ENCODE data around the gene ENHO. TPM values are rescaled to one million over a fixed set of nuclear protein-coding genes. Genes with fewer than 3 reads are reported as not detected.
A peak's percentile ranks its signal among the peaks of the same experiment; 100 is the strongest.

Gene ENHO
- 3.3 TPM for total RNA-seq

- peak; percentile 84 for DNase-seq
Measured at GRCh38 chr9:34522971-34523797, at the start of gene ENHO. ENHO (minus strand) TSS chr9:34522990; CDS start chr9:34521695, 1,295 bp downstream.

- DNase-seq: no peak
Measured at GRCh38 chr9:34572092-34572491, 49.3 kb upstream of the ENHO start.

GRCh38 chr9:34571481-34571810 lies 48.7 kb upstream of the ENHO start:
- no peak for DNase-seq

GRCh38 chr9:34570809-34571480 lies 48.2 kb upstream of the ENHO start:
- no peak for DNase-seq

- peak; percentile 66 for DNase-seq
Measured at GRCh38 chr9:34570376-34570775, 47.6 kb upstream of the ENHO start.

GRCh38 chr9:34568774-34569173 lies 46.0 kb upstream of the ENHO start:
- no peak for DNase-seq

- DNase-seq: no peak
Measured at GRCh38 chr9:34568133-34568532, 45.3 kb upstream of the ENHO start.

- no peak for DNase-seq
Measured at GRCh38 chr9:34566972-34567371, 44.2 kb upstream of the ENHO start.

- no peak for DNase-seq
Measured at GRCh38 chr9:34566322-34566721, 43.5 kb upstream of the ENHO start.

GRCh38 chr9:34565856-34566255 lies 43.1 kb upstream of the ENHO start:
- no peak for DNase-seq

- DNase-seq: no peak
Measured at GRCh38 chr9:34564617-34565016, 41.8 kb upstream of the ENHO start.

GRCh38 chr9:34563262-34563661 lies 40.5 kb upstream of the ENHO start:
- no peak for DNase-seq

- DNase-seq: no peak
Measured at GRCh38 chr9:34562135-34562745, 39.5 kb upstream of the ENHO start.

GRCh38 chr9:34560599-34561214 lies 37.9 kb upstream of the ENHO start:
- no peak for DNase-seq

- peak; percentile 73 for DNase-seq
Measured at GRCh38 chr9:34559624-34560455, 37.0 kb upstream of the ENHO start.

GRCh38 chr9:34558919-34559623 lies 36.3 kb upstream of the ENHO start:
- DNase-seq: no peak

- no peak for DNase-seq
Measured at GRCh38 chr9:34558364-34558763, 35.6 kb upstream of the ENHO start.

GRCh38 chr9:34557426-34558321 lies 34.9 kb upstream of the ENHO start:
- DNase-seq: no peak

GRCh38 chr9:34556949-34557348 lies 34.2 kb upstream of the ENHO start:
- no peak for DNase-seq

- no peak for DNase-seq
Measured at GRCh38 chr9:34555936-34556525, 33.2 kb upstream of the ENHO start.
